Cortex of kidney (tissue), 1 donor: ENCODE measurements around the gene LDLRAD3.
"Not testable (repeated sequence)": the region's sequence is repeated elsewhere in the genome, so short reads cannot be mapped to it uniquely, and the experiment has no call there.

Experiments used
- DNase-seq: peaks from one replicate; lab custom pipeline; 2025; lab: John Stamatoyannopoulos, UW

Gene LDLRAD3

GRCh38 chr11:35995681-35996271 lies 51.9 kb downstream of the LDLRAD3 start:
- DNase-seq = no peak

- DNase-seq = no peak
Measured at GRCh38 chr11:35997902-35998520, 54.1 kb downstream of the LDLRAD3 start.

- no peak for DNase-seq
Measured at GRCh38 chr11:35998634-35999033, 54.8 kb downstream of the LDLRAD3 start.

- DNase-seq = no peak
Measured at GRCh38 chr11:36000616-36001190, 56.8 kb downstream of the LDLRAD3 start.

GRCh38 chr11:36002196-36002595 lies 58.3 kb downstream of the LDLRAD3 start:
- no peak for DNase-seq

GRCh38 chr11:36002796-36003195 lies 58.9 kb downstream of the LDLRAD3 start:
- no peak for DNase-seq

GRCh38 chr11:36006556-36006955 lies 62.7 kb downstream of the LDLRAD3 start:
- no peak for DNase-seq

DNA sequence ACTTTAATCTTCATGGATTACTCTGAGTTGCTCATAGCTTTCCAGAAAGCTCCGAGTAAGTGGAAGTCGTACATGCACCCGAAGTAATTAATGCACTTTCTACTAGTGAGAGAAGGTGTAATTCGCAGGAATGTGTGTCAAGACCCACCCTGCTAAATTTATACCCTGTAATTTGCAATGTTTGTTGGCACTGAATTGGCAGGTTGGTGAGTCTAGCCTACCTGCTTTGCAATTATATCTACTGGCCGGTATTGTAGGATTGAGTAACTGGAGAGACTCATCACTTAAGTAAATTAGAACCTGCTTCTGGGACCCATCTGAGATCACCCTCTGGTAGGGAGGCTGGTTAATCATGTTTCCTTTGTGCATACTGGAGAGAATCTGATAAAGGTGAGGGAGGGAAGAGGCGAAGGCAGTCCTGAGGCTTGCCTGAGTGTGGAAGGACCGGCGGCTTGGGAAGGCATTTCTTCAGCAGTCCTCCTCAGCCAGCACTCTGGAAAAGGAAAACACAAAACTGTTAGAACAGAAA lies 63.3 kb downstream of the LDLRAD3 start:
- no peak for DNase-seq

DNA sequence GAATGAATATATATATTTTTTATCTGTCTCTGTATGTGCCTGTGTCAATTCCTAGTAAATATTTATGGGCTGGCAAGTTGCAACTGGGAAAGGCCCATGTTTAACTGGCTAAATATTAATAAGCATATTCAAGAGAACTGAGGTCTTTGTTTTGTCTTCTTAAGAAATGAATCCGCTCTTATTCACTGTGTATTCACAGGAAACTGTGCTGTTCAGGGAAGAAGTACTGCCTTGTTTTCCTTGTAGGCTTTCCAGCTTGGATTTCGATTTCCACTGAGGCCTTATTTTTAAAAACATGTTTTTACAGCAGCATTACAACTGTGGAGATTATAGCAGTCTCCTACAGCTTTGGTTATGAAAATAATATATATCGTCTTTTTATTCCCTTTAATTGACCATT lies 64.7 kb downstream of the LDLRAD3 start:
- DNase-seq = no peak

- no peak for DNase-seq
Measured at GRCh38 chr11:36009473-36009872, 65.6 kb downstream of the LDLRAD3 start.

- no peak for DNase-seq
Measured at GRCh38 chr11:36010010-36010740, 66.3 kb downstream of the LDLRAD3 start.

DNA sequence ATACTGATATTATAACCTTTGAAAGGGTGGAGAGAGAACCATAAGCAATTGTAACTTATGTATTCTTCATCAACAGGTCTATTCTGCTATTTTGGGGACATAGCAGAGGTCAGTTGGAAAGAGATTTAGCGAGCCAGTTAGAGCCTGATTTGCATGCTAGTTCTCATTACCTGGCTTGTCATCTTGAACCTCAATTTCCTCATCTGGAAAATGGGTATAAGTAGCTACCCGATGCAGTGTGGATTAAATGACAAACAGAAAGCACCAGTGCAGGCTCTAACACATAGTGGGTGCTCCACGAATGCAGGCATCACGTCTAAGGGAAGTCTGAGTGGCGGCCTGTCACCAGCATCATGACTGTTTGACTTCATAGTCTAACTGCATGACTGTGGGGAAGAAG lies 67.7 kb downstream of the LDLRAD3 start:
- no peak for DNase-seq

- DNase-seq = no peak
Measured at GRCh38 chr11:36012455-36012854, 68.6 kb downstream of the LDLRAD3 start.

DNA sequence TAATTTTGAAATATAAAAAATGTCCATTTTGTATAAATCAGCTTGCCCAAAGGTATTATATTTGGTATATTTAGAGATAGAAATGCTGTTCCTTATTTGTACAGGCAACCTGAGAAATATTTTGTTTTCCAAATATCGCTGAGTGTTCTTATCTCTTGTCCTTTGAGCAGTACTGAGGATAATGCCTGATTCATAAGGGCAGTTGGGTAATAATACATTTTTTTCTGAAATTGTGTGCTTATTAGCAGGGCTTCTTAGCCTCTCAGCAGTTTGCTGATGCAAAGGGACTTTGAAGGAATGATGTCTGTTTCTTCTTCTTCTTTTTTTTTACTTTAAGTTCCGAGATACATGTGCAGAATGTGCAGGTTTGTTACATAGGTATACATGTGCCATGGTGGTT lies 69.1 kb downstream of the LDLRAD3 start:
- DNase-seq = no peak

DNA sequence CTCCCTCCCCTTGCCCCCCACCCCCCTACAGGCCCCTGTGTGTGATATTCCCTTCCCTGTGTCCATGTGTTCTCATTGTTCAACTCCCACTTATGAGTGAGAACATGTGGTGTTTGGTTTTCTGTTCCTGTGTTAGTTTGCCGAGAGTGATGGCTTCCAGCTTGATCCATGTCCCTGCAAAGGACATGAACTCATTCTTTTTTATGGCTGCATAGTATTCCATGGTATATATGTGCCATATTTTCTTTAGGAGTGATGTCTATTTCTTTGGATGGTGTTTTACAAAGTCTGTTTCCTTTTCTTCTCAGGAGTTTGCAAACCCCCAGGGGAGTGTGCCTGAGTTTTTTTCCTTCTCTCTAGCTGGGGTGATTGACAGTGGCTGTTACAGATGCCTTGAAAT lies 69.6 kb downstream of the LDLRAD3 start:
- DNase-seq = not testable (repeated sequence)

- no peak for DNase-seq
Measured at GRCh38 chr11:36013950-36014897, 70.4 kb downstream of the LDLRAD3 start.

DNA sequence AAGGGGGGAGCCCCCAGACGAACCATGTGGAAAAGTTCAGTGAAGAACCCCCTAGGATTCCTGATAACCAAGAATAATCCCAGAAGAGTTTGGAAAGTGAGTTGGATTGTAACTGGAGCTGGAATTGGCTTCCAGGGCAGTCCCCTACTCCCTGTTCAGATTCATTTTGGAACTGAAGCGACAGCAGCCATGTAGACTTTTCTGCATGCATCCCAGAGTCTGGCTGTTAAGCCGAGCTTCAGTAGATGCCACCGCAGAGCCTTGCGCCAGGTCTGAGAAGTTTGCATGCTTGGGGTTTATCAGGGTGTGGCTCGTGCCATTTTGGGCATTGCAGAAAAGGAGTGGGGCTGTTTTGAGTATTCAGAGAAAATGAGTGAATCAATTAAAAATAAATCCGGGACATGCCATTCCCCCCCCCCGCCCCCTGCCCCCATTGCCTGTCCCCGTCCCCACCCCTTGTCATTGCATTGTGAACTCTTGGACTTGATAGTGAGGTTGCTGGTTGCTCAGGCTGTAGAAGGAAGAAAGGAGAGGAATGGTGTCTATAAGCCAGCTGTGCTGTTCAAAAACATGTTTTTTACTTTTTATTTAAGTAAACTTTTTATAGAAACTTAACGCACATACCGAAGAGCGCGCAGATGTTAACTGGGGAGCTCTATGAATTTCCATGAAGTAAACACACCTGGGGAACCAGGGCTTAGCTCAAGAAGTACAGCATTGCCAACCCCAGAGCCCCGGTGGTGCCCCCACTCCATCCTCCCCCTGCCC lies 71.2 kb downstream of the LDLRAD3 start:
- DNase-seq = no peak

- DNase-seq = no peak
Measured at GRCh38 chr11:36015799-36016198, 71.9 kb downstream of the LDLRAD3 start.

- no peak for DNase-seq
Measured at GRCh38 chr11:36016263-36016662, 72.4 kb downstream of the LDLRAD3 start.

DNA sequence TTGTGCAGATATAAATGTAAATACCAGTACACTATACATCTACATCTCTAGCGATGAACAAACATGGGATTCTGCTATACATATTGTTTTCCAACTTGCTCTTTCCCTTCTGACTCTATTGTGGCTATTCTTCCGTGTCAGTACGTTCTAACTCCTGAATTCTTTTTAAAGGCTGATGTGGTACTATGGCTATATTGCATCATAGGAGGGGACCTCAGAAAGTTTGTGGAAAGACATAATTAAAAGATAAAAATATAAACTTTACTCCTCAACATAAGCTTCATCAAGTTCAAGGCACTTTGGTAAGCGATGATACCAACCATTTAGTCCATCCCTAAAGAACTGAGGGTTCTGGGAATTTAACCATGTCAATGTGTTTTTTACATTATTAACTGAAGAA lies 72.8 kb downstream of the LDLRAD3 start:
- DNase-seq = no peak
